A673 (cell line): ENCODE results near the gene GSE1. TPM values are rescaled to one million over a fixed set of nuclear protein-coding genes. Genes with fewer than 3 reads are reported as not detected.
"Not testable (repeated sequence)": the region's sequence is repeated elsewhere in the genome, so short reads cannot be mapped to it uniquely, and the experiment has no call there.

Experiments used
- BruUV-seq: library from RNA; stranded (reverse); fragments of 400-500 nt; replicated peaks from 2 replicates; lab custom pipeline; 2021; lab: Mats Ljungman, UMichigan
- CTCF ChIA-PET: fragments of 300-600 bp; sonication (Branson Sonifier 250); formaldehyde crosslinking; loops from one replicate; lab custom pipeline; 2022; ENCODE audit warnings: antibody characterized with exemption; lab: Charles Lee
- POLR2A ChIA-PET: fragments of 300-600 bp; sonication (Branson Sonifier 250); formaldehyde crosslinking; loops from one replicate; lab custom pipeline; 2022; ENCODE audit warnings: antibody characterized with exemption; ENCODE audit not compliant: low non-redundant PET; lab: Charles Lee
- DNase-seq: peaks from one replicate; pipeline ENCODE4 v3.0.0-alpha.2; 2015; ENCODE audit warnings: low spot score
- H3K27ac ChIP-seq: fragments of 200-600 bp; sonication (generic); 2 replicates; pipeline ENCODE4 v1.5.1; 2016; ENCODE audit warnings: mixed run types, low read depth, mild to moderate bottlenecking, mixed read lengths, antibody characterized with exemption, low read length; ENCODE audit not compliant: poor library complexity, severe bottlenecking
- H3K27me3 ChIP-seq: fragments of 200-600 bp; sonication (generic); replicated peaks from 2 replicates; pipeline ENCODE4 v1.6.1; 2017; ENCODE audit warnings: mixed run types, low read depth, mild to moderate bottlenecking, mixed read lengths, antibody characterized with exemption, low read length; ENCODE audit not compliant: insufficient read depth, poor library complexity
- H3K36me3 ChIP-seq: fragments of 200-600 bp; sonication (generic); 2 replicates; pipeline ENCODE4 v1.6.1; 2016; ENCODE audit warnings: mixed run types, mild to moderate bottlenecking, mixed read lengths, antibody characterized with exemption, low read length; ENCODE audit not compliant: insufficient read depth, poor library complexity, severe bottlenecking
- H3K4me1 ChIP-seq: fragments of 200-600 bp; sonication (generic); 2 replicates; pipeline ENCODE4 v1.6.1; 2017; ENCODE audit warnings: mixed run types, mild to moderate bottlenecking, mixed read lengths, antibody characterized with exemption, low read length; ENCODE audit not compliant: insufficient read depth, poor library complexity, severe bottlenecking
- H3K4me3 ChIP-seq: fragments of 200-600 bp; sonication (generic); 2 replicates; pipeline ENCODE4 v1.5.1; 2016; ENCODE audit warnings: low read depth, mixed run types, mild to moderate bottlenecking, mixed read lengths, low read length; ENCODE audit not compliant: poor library complexity, severe bottlenecking
- H3K9me3 ChIP-seq: fragments of 200-600 bp; sonication (generic); 2 replicates; pipeline ENCODE4 v1.6.1; 2016; ENCODE audit warnings: mixed run types, low read depth, mild to moderate bottlenecking, mixed read lengths, antibody characterized with exemption, low read length; ENCODE audit not compliant: poor library complexity, severe bottlenecking
- CTCF ChIP-seq: fragments of 300-800, 200-600 bp; sonication (generic); conservative IDR thresholded peaks from 2 replicates; pipeline ENCODE4 v1.5.1; 2017; ENCODE audit warnings: low read depth, mild to moderate bottlenecking, antibody characterized with exemption, low read length, moderate library complexity, mixed read lengths
- EZH2 ChIP-seq: fragments of 200-600 bp; sonication (generic); IDR thresholded peaks from 2 replicates; pipeline ENCODE4 v1.6.1; 2017; ENCODE audit warnings: borderline replicate concordance, low read depth, mild to moderate bottlenecking, mixed read lengths, antibody characterized with exemption, low read length; ENCODE audit not compliant: poor library complexity, severe bottlenecking
- intact Hi-C: fragments of 100-400 bp; cut with micrococcal nuclease; formaldehyde crosslinking; loops from one replicate; pipeline ENCODE4 v1.10.0; 2022; ENCODE audit not compliant: unreplicated experiment
- total RNA-seq: library from RNA; stranded (reverse); gene quantifications from 2 replicates; pipeline ENCODE4 v1.2.3, GENCODE V29; 2021

GSE1 gene
- total RNA-seq, 1 experiment from 2014 or later: 64.2 TPM

DNA sequence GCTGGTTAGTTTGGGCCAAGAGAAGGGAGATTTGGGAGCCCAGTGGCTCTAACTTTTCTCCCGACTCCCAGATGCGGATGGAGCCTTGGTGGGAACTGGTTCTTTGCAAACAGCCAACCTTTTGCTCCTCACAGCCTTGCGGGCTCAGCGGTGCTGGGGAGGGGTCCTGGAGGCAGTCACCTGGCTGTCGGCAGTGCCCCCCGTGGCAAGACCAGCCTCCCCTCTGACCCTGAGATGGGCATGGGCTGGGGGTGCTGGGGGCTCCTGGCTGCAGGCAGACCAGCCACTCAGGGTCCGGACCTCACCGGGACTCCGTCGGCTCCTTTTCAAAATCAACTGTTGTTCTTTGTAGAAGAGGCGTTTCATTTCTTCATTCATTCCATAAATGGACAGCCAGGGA lies 21.7 kb upstream of the GSE1 start:
- Histone ChIP-seq H3K27ac (no peak overlapping the region), H3K27me3 (no peaks in the 10 kb centered on the region), H3K4me3 (no peak overlapping the region), H3K4me1 (peaks cover 29% of the 10 kb centered on the region), H3K9me3 (no peaks in the 10 kb centered on the region), H3K36me3 (no peaks in the 10 kb centered on the region)
- ChIA-PET POLR2A (no interaction called here), CTCF (no interaction called here)
- DNase-seq: no peak
- BruUV-seq: no TSS peak
- intact Hi-C loops: no loop called here
- TF ChIP-seq CTCF: no peak

- peaks cover 29% of the 10 kb centered on the region for H3K4me1 ChIP-seq
- H3K27ac ChIP-seq, intact Hi-C loops: not testable (repeated sequence)
Observed at GRCh38 chr16:85592277-85592676, 20.8 kb upstream of the GSE1 start.

GRCh38 chr16:85592700-85593493 lies 20.2 kb upstream of the GSE1 start:
- Histone ChIP-seq H3K4me3 (no peak overlapping the region), H3K9me3 (no peaks in the 10 kb centered on the region), H3K36me3 (no peaks in the 10 kb centered on the region), H3K27ac (no peak overlapping the region), H3K27me3 (no peaks in the 10 kb centered on the region), H3K4me1 (peaks cover 27% of the 10 kb centered on the region)
- ChIA-PET CTCF (no interaction called here), POLR2A (interaction anchor here (0.5 kb wide), 1 partner anchor 509 kb away, joined by 4 read pairs; no protein-coding TSS in a partner anchor)
- no TSS peak for BruUV-seq
- DNase-seq: peak; percentile 50
- TF ChIP-seq EZH2: no peak
- TF ChIP-seq CTCF: no peak
- intact Hi-C loops: no loop called here

More at GRCh38 chr16:85592277-85592676, 20.8 kb upstream of the GSE1 start:
- H3K27me3 ChIP-seq, DNase-seq, H3K9me3 ChIP-seq, H3K36me3 ChIP-seq, H3K4me3 ChIP-seq, BruUV-seq, CTCF ChIA-PET: not testable (repeated sequence)
- POLR2A ChIA-PET: interaction anchor here (0.5 kb wide), 1 partner anchor 509 kb away, joined by 4 read pairs; no protein-coding TSS in a partner anchor
